ENCODE data around the gene C13orf46.

Gene C13orf46

GRCh38 chr13:113954046-113954835 lies 19.6 kb downstream of the C13orf46 start:
- no peak for DNase-seq (ENCODE audit: low spot score)

GRCh38 chr13:113953561-113953960 lies 20.3 kb downstream of the C13orf46 start:
- no peak for DNase-seq (ENCODE audit: low spot score)

GRCh38 chr13:113952983-113953520 lies 20.8 kb downstream of the C13orf46 start:
- DNase-seq (ENCODE audit: low spot score), result no peak

GRCh38 chr13:113952151-113952982 lies 21.5 kb downstream of the C13orf46 start:
- DNase-seq (ENCODE audit: low spot score), result no peak

- peak; percentile 84 for DNase-seq (ENCODE audit: low spot score)
Observed at GRCh38 chr13:113951246-113951999, 22.5 kb downstream of the C13orf46 start.

- DNase-seq (ENCODE audit: low spot score), result no peak
Observed at GRCh38 chr13:113950451-113951245, 23.2 kb downstream of the C13orf46 start.

GRCh38 chr13:113949546-113949945 lies 24.3 kb downstream of the C13orf46 start:
- no peak for DNase-seq (ENCODE audit: low spot score)

- DNase-seq (ENCODE audit: low spot score), result peak; percentile 24
Observed at GRCh38 chr13:113948034-113948742, 25.7 kb downstream of the C13orf46 start.

GRCh38 chr13:113947311-113948033 lies 26.4 kb downstream of the C13orf46 start:
- no peak for DNase-seq (ENCODE audit: low spot score)

GRCh38 chr13:113946409-113947181 lies 27.3 kb downstream of the C13orf46 start:
- no peak for DNase-seq (ENCODE audit: low spot score)

GRCh38 chr13:113945857-113946408 lies 27.9 kb downstream of the C13orf46 start:
- DNase-seq (ENCODE audit: low spot score), result no peak

- DNase-seq (ENCODE audit: low spot score), result no peak
Observed at GRCh38 chr13:113943821-113944565, 29.9 kb downstream of the C13orf46 start.

- no peak for DNase-seq (ENCODE audit: low spot score)
Observed at GRCh38 chr13:113942591-113943103, 31.2 kb downstream of the C13orf46 start.

GRCh38 chr13:113941571-113942191 lies 32.2 kb downstream of the C13orf46 start:
- no peak for DNase-seq (ENCODE audit: low spot score)

- DNase-seq (ENCODE audit: low spot score), result no peak
Observed at GRCh38 chr13:113939944-113940297, 34.0 kb downstream of the C13orf46 start.

GRCh38 chr13:113939129-113939943 lies 34.5 kb downstream of the C13orf46 start:
- no peak for DNase-seq (ENCODE audit: low spot score)

- DNase-seq (ENCODE audit: low spot score), result no peak
Observed at GRCh38 chr13:113938716-113939115, 35.2 kb downstream of the C13orf46 start.
